K562 (cell line): ENCODE data around the gene INHA. TPM values are rescaled to one million over a fixed set of nuclear protein-coding genes. Genes with fewer than 3 reads are reported as not detected.

ENCODE experiments used
- CBX1 ChIP-seq: sonication (generic); IDR thresholded peaks from 2 replicates; pipeline ENCODE4 v1.6.1; 2016; ENCODE audit warnings: antibody characterized with exemption, low read depth, mild to moderate bottlenecking
- EP400 ChIP-seq: fragments of 450-650 bp; IDR thresholded peaks from 2 replicates; pipeline ENCODE4 v1.6.1; 2017; ENCODE audit warnings: antibody characterized with exemption, mild to moderate bottlenecking, moderate library complexity
- L3MBTL2 ChIP-seq: fragments of 450-650 bp; IDR thresholded peaks from 2 replicates; pipeline ENCODE4 v1.6.1; 2016; ENCODE audit warnings: mild to moderate bottlenecking, moderate library complexity
- MCM3 ChIP-seq: fragments of 450-650 bp; IDR thresholded peaks from 2 replicates; pipeline ENCODE4 v1.6.1; 2016
- NR1H2 ChIP-seq: sonication (generic); formaldehyde crosslinking; IDR thresholded peaks from 2 replicates; pipeline ENCODE4 v1.4.0; 2020; ENCODE audit warnings: mild to moderate bottlenecking, missing genetic modification reagents
- NR2C1 ChIP-seq, 2 experiments: fragments of 450-650 bp; IDR thresholded peaks; 2 replicates each; pipeline ENCODE4 v1.6.1; 2017; ENCODE audit warnings: mild to moderate bottlenecking in 2 of 2, antibody characterized with exemption in 1 of 2, inconsistent platforms in 1 of 2, missing compliant biosample characterization in 1 of 2, missing genetic modification characterization in 1 of 2
- NR3C1 ChIP-seq: sonication (generic); formaldehyde crosslinking; IDR thresholded peaks from 2 replicates; pipeline ENCODE4 v1.8.1; 2022; ENCODE audit warnings: missing genetic modification reagents
- ZNF224 ChIP-seq: sonication (generic); formaldehyde crosslinking; IDR thresholded peaks from 2 replicates; pipeline ENCODE4 v1.8.0; 2022; ENCODE audit warnings: mild to moderate bottlenecking, missing genetic modification reagents
- polyA plus RNA-seq, 8 experiments: library from polyadenylated mRNA; depleted of rRNA in 4 of 8; stranded (reverse) in 5 of 8; unstranded in 3 of 8; fragments of >200 nt; fragmentation: Nextera tagmentation in 2 of 8; fragmentation: Illumina TruSeq in 1 of 8; extraction: Ambion mirVana in 2 of 8; extraction: Trizol in 1 of 8; gene quantifications; 2 replicates each; pipeline versions ENCODE4 v1.2.1 to v1.2.3, GENCODE V29; 2011 to 2014; ENCODE audit warnings: inconsistent platforms in 1 of 8, missing spikeins in 1 of 8
- total RNA-seq, 7 experiments: library from RNA; depleted of rRNA in 6 of 7; stranded (reverse); fragments of >200 nt in 6 of 7; fragmentation: Illumina TruSeq in 2 of 7; extraction: Trizol in 2 of 7; gene quantifications; 2 replicates each; pipeline versions ENCODE4 v1.2.1 to v1.2.3, GENCODE V29; 2011 to 2021; ENCODE audit warnings: low replicate concordance in 1 of 7
- TF ChIP-seq, protein P1 (sequence below), 2 experiments: fragments of 200-800 bp in 1 of 2; sonication (Bioruptor generic) in 1 of 2; sonication (generic) in 1 of 2; formaldehyde crosslinking in 1 of 2; IDR thresholded peaks in 1 of 2; conservative IDR thresholded peaks in 1 of 2; 2 replicates each; pipeline versions ENCODE4 v1.5.0 to v1.6.1; 2016 to 2020; ENCODE audit warnings: missing compliant biosample characterization in 1 of 2, missing genetic modification characterization in 1 of 2, missing genetic modification reagents in 1 of 2
- TF ChIP-seq, protein P2 (sequence below): fragments of 450-650 bp; IDR thresholded peaks from 2 replicates; pipeline ENCODE4 v1.6.1; 2016; ENCODE audit warnings: mild to moderate bottlenecking, moderate library complexity

Gene INHA
- total and polyA plus RNA-seq, 9 of the 15 experiments (the other 6 are each of a cell fraction or from before 2014, with no cell fraction given), result 0.07 to 1.9 (median 0.40) TPM

DNA sequence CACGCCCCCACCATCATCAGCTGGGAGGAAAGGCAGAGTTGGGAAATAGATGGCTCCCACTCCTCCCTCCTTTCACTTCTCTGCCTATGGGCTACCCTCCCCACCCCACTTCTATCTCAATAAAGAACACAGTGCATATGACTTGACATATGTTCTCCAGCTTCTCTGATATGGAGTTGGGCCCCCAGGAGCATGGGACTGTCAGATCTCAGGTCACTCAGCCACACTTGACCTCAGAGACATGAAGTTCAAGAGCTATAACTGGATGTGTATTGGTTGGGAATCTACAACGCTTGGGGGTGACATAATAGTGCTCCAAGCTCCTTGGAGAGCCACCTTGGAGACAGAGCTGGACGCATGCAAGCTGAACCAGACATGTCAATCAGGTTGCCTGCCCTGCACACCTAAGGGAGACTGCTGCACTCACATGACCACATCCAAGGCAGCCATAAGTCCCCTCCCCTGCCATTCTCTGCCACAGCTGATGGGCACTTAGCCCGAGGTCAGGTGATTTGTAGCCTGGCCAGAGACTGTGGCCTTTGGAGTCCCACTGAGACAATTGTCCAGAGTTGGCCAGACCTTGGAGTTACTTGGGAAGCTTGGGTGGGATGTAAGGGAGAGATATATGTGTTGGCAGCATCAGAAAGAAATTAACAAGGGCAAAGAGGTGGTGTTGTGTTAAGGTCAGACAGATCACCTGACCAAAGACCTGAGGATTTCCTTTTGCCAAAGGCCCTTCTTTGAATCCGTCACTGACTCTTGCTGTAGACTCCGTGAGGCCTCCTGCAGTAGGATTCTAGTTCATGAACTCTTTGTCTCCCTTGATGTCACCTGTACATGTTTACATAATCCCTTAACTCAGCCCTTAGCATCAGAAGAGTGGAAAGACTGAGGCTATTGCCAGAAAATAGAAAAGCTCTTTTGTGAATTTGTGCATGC, 3.7 kb downstream of the INHA start (continued):
- TF ChIP-seq NR1H2 (CRISPR knock-in tag) (no peak), NR3C1 (no peak), CBX1 (no peak), MCM3 (no peak), ZNF224 (CRISPR knock-in tag) (no peak), NR2C1 (IDR thresholded peaks at IDR 0.05) (no peak), NR2C1 (tag; IDR thresholded peaks at IDR 0.05) (0 out of 2 replicates have a peak, but pooled peaks have one; percentile 31), L3MBTL2 (no peak), EP400 (no peak)
- TF ChIP-seq, protein P1, sequence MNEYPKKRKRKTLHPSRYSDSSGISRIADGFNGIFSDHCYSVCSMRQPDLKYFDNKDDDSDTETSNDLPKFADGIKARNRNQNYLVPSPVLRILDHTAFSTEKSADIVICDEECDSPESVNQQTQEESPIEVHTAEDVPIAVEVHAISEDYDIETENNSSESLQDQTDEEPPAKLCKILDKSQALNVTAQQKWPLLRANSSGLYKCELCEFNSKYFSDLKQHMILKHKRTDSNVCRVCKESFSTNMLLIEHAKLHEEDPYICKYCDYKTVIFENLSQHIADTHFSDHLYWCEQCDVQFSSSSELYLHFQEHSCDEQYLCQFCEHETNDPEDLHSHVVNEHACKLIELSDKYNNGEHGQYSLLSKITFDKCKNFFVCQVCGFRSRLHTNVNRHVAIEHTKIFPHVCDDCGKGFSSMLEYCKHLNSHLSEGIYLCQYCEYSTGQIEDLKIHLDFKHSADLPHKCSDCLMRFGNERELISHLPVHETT (CRISPR knock-in tag; conservative IDR thresholded peaks at IDR 0.05 in 1 of 2, IDR thresholded peaks at IDR 0.05 in 1 of 2), result no peak
- TF ChIP-seq, protein P2, sequence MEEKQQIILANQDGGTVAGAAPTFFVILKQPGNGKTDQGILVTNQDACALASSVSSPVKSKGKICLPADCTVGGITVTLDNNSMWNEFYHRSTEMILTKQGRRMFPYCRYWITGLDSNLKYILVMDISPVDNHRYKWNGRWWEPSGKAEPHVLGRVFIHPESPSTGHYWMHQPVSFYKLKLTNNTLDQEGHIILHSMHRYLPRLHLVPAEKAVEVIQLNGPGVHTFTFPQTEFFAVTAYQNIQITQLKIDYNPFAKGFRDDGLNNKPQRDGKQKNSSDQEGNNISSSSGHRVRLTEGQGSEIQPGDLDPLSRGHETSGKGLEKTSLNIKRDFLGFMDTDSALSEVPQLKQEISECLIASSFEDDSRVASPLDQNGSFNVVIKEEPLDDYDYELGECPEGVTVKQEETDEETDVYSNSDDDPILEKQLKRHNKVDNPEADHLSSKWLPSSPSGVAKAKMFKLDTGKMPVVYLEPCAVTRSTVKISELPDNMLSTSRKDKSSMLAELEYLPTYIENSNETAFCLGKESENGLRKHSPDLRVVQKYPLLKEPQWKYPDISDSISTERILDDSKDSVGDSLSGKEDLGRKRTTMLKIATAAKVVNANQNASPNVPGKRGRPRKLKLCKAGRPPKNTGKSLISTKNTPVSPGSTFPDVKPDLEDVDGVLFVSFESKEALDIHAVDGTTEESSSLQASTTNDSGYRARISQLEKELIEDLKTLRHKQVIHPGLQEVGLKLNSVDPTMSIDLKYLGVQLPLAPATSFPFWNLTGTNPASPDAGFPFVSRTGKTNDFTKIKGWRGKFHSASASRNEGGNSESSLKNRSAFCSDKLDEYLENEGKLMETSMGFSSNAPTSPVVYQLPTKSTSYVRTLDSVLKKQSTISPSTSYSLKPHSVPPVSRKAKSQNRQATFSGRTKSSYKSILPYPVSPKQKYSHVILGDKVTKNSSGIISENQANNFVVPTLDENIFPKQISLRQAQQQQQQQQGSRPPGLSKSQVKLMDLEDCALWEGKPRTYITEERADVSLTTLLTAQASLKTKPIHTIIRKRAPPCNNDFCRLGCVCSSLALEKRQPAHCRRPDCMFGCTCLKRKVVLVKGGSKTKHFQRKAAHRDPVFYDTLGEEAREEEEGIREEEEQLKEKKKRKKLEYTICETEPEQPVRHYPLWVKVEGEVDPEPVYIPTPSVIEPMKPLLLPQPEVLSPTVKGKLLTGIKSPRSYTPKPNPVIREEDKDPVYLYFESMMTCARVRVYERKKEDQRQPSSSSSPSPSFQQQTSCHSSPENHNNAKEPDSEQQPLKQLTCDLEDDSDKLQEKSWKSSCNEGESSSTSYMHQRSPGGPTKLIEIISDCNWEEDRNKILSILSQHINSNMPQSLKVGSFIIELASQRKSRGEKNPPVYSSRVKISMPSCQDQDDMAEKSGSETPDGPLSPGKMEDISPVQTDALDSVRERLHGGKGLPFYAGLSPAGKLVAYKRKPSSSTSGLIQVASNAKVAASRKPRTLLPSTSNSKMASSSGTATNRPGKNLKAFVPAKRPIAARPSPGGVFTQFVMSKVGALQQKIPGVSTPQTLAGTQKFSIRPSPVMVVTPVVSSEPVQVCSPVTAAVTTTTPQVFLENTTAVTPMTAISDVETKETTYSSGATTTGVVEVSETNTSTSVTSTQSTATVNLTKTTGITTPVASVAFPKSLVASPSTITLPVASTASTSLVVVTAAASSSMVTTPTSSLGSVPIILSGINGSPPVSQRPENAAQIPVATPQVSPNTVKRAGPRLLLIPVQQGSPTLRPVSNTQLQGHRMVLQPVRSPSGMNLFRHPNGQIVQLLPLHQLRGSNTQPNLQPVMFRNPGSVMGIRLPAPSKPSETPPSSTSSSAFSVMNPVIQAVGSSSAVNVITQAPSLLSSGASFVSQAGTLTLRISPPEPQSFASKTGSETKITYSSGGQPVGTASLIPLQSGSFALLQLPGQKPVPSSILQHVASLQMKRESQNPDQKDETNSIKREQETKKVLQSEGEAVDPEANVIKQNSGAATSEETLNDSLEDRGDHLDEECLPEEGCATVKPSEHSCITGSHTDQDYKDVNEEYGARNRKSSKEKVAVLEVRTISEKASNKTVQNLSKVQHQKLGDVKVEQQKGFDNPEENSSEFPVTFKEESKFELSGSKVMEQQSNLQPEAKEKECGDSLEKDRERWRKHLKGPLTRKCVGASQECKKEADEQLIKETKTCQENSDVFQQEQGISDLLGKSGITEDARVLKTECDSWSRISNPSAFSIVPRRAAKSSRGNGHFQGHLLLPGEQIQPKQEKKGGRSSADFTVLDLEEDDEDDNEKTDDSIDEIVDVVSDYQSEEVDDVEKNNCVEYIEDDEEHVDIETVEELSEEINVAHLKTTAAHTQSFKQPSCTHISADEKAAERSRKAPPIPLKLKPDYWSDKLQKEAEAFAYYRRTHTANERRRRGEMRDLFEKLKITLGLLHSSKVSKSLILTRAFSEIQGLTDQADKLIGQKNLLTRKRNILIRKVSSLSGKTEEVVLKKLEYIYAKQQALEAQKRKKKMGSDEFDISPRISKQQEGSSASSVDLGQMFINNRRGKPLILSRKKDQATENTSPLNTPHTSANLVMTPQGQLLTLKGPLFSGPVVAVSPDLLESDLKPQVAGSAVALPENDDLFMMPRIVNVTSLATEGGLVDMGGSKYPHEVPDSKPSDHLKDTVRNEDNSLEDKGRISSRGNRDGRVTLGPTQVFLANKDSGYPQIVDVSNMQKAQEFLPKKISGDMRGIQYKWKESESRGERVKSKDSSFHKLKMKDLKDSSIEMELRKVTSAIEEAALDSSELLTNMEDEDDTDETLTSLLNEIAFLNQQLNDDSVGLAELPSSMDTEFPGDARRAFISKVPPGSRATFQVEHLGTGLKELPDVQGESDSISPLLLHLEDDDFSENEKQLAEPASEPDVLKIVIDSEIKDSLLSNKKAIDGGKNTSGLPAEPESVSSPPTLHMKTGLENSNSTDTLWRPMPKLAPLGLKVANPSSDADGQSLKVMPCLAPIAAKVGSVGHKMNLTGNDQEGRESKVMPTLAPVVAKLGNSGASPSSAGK, result no peak
- TF ChIP-seq, all 486 proteins: peak for 6
